ENCODE results near the gene CERS4. TPM values are rescaled to one million over a fixed set of nuclear protein-coding genes. Genes with fewer than 3 reads are reported as not detected.

CERS4 gene
- total RNA-seq, 1 donor, result 4.0 TPM

- H3K27me3 ChIP-seq (ENCODE audit: insufficient read depth, low read length), result no peaks in the 10 kb centered on the region
- peak; percentile 71 for DNase-seq (ENCODE audit: insufficient read length, low spot score, missing footprints)
- no peak overlapping the region for H2AFZ ChIP-seq (ENCODE audit: low read length)
- H3K27ac ChIP-seq (ENCODE audit: low read depth, low read length), result no peak overlapping the region
- H3K9me3 ChIP-seq (ENCODE audit: low read depth, low read length), result peaks cover 4% of the 10 kb centered on the region
- no peaks in the 10 kb centered on the region for H3K36me3 ChIP-seq (ENCODE audit: insufficient read depth, low read length)
- H3K4me3 ChIP-seq (ENCODE audit: insufficient read depth, low read length), result no peak overlapping the region
- peaks cover 13% of the 10 kb centered on the region for H3K4me1 ChIP-seq (ENCODE audit: insufficient read depth, low read length)
- peak overlapping the region; percentile 50 for H3K4me2 ChIP-seq (ENCODE audit: insufficient read depth, low read length)
- no peaks in the 10 kb centered on the region for H3K79me2 ChIP-seq (ENCODE audit: insufficient read depth, low read length)
- no peaks in the 10 kb centered on the region for H4K20me1 ChIP-seq (ENCODE audit: insufficient read depth, low read length)
- no peak for TF ChIP-seq CTCF (IDR thresholded peaks at IDR 0.05; ENCODE audit: extremely low read depth, low read depth, low read length)
Measured at GRCh38 chr19:8239528-8240273, 30.5 kb downstream of the CERS4 start.

GRCh38 chr19:8240274-8241229, 31.4 kb downstream of the CERS4 start:
- no peaks in the 10 kb centered on the region for H3K36me3 ChIP-seq (ENCODE audit: insufficient read depth, low read length)
- peaks cover 4% of the 10 kb centered on the region for H3K9me3 ChIP-seq (ENCODE audit: low read depth, low read length)
- H3K4me3 ChIP-seq (ENCODE audit: insufficient read depth, low read length), result no peak overlapping the region
- TF ChIP-seq CTCF (IDR thresholded peaks at IDR 0.05; ENCODE audit: extremely low read depth, low read depth, low read length), result no peak
- H3K79me2 ChIP-seq (ENCODE audit: insufficient read depth, low read length), result no peaks in the 10 kb centered on the region
- H2AFZ ChIP-seq (ENCODE audit: low read length), result no peak overlapping the region
- DNase-seq (ENCODE audit: insufficient read length, low spot score, missing footprints), result peak; percentile 96
- no peak overlapping the region for H3K27ac ChIP-seq (ENCODE audit: low read depth, low read length)
- H4K20me1 ChIP-seq (ENCODE audit: insufficient read depth, low read length), result no peaks in the 10 kb centered on the region
- H3K4me1 ChIP-seq (ENCODE audit: insufficient read depth, low read length), result peaks cover 13% of the 10 kb centered on the region
- H3K27me3 ChIP-seq (ENCODE audit: insufficient read depth, low read length), result no peaks in the 10 kb centered on the region
- H3K4me2 ChIP-seq (ENCODE audit: insufficient read depth, low read length), result peak overlapping the region; percentile 50

GRCh38 chr19:8241646-8242045, 32.5 kb downstream of the CERS4 start:
- H2AFZ ChIP-seq (ENCODE audit: low read length), result no peak overlapping the region
- TF ChIP-seq CTCF (IDR thresholded peaks at IDR 0.05; ENCODE audit: extremely low read depth, low read depth, low read length), result no peak
- H3K79me2 ChIP-seq (ENCODE audit: insufficient read depth, low read length), result no peaks in the 10 kb centered on the region
- H3K36me3 ChIP-seq (ENCODE audit: insufficient read depth, low read length), result no peaks in the 10 kb centered on the region
- peak; percentile 21 for DNase-seq (ENCODE audit: insufficient read length, low spot score, missing footprints)
- peaks cover 4% of the 10 kb centered on the region for H3K9me3 ChIP-seq (ENCODE audit: low read depth, low read length)
- no peak overlapping the region for H3K27ac ChIP-seq (ENCODE audit: low read depth, low read length)
- H3K4me1 ChIP-seq (ENCODE audit: insufficient read depth, low read length), result peaks cover 13% of the 10 kb centered on the region
- no peaks in the 10 kb centered on the region for H4K20me1 ChIP-seq (ENCODE audit: insufficient read depth, low read length)
- no peak overlapping the region for H3K4me2 ChIP-seq (ENCODE audit: insufficient read depth, low read length)
- H3K27me3 ChIP-seq (ENCODE audit: insufficient read depth, low read length), result no peaks in the 10 kb centered on the region
- H3K4me3 ChIP-seq (ENCODE audit: insufficient read depth, low read length), result no peak overlapping the region
